ENCODE measurements around the gene PLA2G6. TPM values are rescaled to one million over a fixed set of nuclear protein-coding genes. Genes with fewer than 3 reads are reported as not detected.

PLA2G6 gene
- total and polyA plus RNA-seq, 3 donors from 2014 or later: 89.4 to 135 (median 122) TPM

GRCh38 chr22:38135133-38135706, 46.4 kb downstream of the PLA2G6 start:
- H3K9me3 ChIP-seq: no peaks in the 10 kb centered on the region
- no peak overlapping the region for H3K4me3 ChIP-seq
- DNase-seq: no peak
- H3K27me3 ChIP-seq: no peaks in the 10 kb centered on the region
- no peak for TF ChIP-seq POLR2A (IDR thresholded peaks at IDR 0.05)
- no peak for TF ChIP-seq CTCF (IDR thresholded peaks at IDR 0.05)
- H3K4me1 ChIP-seq: peaks cover 10% of the 10 kb centered on the region
- 89 to 100% methylated on average over 1 to 4 of the region's 4 CpGs for WGBS, 2 donors
- intact Hi-C loops (cut with DNase I; ENCODE audit: low total_unique reads): no loop called here
- H3K36me3 ChIP-seq (ENCODE audit: low read depth, missing control alignments): no peaks in the 10 kb centered on the region
- no peak overlapping the region for H3K27ac ChIP-seq

DNA sequence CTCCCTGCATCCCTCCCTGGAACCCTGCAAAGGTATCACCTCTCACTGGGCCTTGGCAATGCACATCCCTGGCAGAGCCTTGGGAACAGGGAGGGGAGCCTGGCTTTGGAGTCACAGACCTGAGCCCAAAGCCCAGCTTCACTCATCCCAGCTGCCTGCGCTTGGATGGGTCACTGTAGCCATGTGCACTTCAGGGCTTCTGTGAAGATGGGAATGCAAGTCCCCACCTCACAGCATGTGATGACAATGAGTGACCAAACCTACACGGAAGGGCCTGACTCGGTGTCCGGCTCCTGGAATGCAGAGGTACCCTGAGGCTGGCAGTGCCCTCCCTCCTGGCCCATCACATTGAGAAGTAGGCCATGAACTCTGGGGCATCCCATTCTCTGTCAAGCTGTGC, 48.3 kb downstream of the PLA2G6 start:
- H3K27ac ChIP-seq: no peak overlapping the region
- H3K36me3 ChIP-seq (ENCODE audit: low read depth, missing control alignments): no peaks in the 10 kb centered on the region
- H3K27me3 ChIP-seq: no peaks in the 10 kb centered on the region
- H3K4me1 ChIP-seq: peaks cover 10% of the 10 kb centered on the region
- TF ChIP-seq POLR2A (IDR thresholded peaks at IDR 0.05): no peak
- no peak for TF ChIP-seq CTCF (IDR thresholded peaks at IDR 0.05)
- 92% methylated on average over 4 of the region's 4 CpGs; no CpG with 5 or more reads in 1 of the 2 donors for WGBS, 2 donors
- intact Hi-C loops (cut with DNase I; ENCODE audit: low total_unique reads): no loop called here
- H3K9me3 ChIP-seq: no peaks in the 10 kb centered on the region
- DNase-seq: no peak
- H3K4me3 ChIP-seq: no peak overlapping the region

DNA sequence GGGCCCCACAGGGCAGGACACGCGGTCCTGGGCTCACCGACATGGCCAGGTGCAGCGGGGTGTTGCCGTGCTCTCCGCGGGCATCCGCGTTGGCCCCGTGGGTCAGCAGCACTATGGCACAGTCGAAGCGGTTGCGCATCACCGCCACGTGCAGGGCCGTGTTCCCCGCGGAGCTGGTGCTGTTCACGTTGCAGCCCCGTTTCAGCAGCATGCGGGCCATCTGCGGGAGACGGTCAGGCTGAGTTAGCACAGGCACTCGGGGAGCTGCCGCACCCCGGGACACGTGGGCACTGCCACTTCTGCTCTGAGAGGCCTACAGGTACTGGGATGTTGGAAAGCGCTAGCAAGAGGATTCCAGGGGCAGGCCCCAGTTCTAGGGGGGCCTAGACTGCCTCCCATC, 48.8 kb downstream of the PLA2G6 start:
- 93 to 100% methylated on average over 2 to 28 of the region's 28 CpGs for WGBS, 2 donors
- H3K4me3 ChIP-seq: no peak overlapping the region
- H3K36me3 ChIP-seq (ENCODE audit: low read depth, missing control alignments): no peaks in the 10 kb centered on the region
- intact Hi-C loops (cut with DNase I; ENCODE audit: low total_unique reads): no loop called here
- no peaks in the 10 kb centered on the region for H3K27me3 ChIP-seq
- H3K9me3 ChIP-seq: no peaks in the 10 kb centered on the region
- H3K27ac ChIP-seq: no peak overlapping the region
- no peak for DNase-seq
- H3K4me1 ChIP-seq: peaks cover 10% of the 10 kb centered on the region
- no peak for TF ChIP-seq CTCF (IDR thresholded peaks at IDR 0.05)

GRCh38 chr22:38132136-38132535, 49.5 kb downstream of the PLA2G6 start:
- DNase-seq: no peak
- TF ChIP-seq POLR2A (IDR thresholded peaks at IDR 0.05) (no peak), CTCF (IDR thresholded peaks at IDR 0.05) (no peak)
- Histone ChIP-seq H3K4me3 (no peak overlapping the region), H3K27ac (peak overlapping the region; percentile 60 to 66), H3K4me1 (peaks cover 10% of the 10 kb centered on the region), H3K27me3 (no peaks in the 10 kb centered on the region), H3K9me3 (no peaks in the 10 kb centered on the region), H3K36me3 (ENCODE audit: low read depth, missing control alignments) (no peaks in the 10 kb centered on the region)
- intact Hi-C loops (cut with DNase I; ENCODE audit: low total_unique reads): no loop called here
- 87 to 93% methylated on average over 7 of the region's 7 CpGs for WGBS, 2 donors

DNA sequence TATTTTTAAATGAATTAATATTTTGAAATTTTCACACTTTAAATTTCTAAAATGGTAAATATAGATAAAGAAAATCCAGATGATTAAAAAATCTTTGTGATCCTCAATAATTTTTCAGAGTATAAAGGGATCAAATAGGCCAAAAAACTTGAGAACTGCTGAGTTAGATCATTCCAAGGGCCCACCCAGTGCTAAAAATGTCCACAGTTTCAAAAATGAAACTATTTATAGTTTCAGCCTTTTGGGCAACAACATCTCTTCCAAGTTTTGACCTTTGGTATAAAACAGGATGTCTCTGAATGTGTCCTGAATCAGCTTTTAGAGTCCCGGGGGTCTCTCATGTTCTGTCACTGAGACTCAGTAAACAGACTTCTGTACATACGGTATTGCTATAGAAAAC, 50.2 kb downstream of the PLA2G6 start:
- Histone ChIP-seq H3K4me1 (peaks cover 10% of the 10 kb centered on the region), H3K27me3 (no peaks in the 10 kb centered on the region), H3K9me3 (no peaks in the 10 kb centered on the region), H3K36me3 (ENCODE audit: low read depth, missing control alignments) (no peaks in the 10 kb centered on the region), H3K4me3 (no peak overlapping the region), H3K27ac (peak overlapping the region; percentile 60 to 66)
- DNase-seq: no peak
- TF ChIP-seq POLR2A (IDR thresholded peaks at IDR 0.05) (no peak), CTCF (IDR thresholded peaks at IDR 0.05) (no peak)
- intact Hi-C loops (cut with DNase I; ENCODE audit: low total_unique reads): no loop called here
- WGBS, 2 donors: 44 to 50% methylated on average over 2 of the region's 2 CpGs
